Kidney (tissue), 14 donors: ENCODE results near the gene CCDC85A. TPM values are rescaled to one million over a fixed set of nuclear protein-coding genes. Genes with fewer than 3 reads are reported as not detected.

ENCODE experiments used
- DNase-seq, 5 donors: peaks; one replicate each; pipeline ENCODE4 v3.0.0-alpha.2; 2013 to 2020
- FAIRE-seq: peaks from 2 replicates; lab custom pipeline; 2012; peaks lifted over from hg19 to GRCh38; lab: Jason Lieb, UNC
- H3K27ac ChIP-seq, 2 donors: one replicate each; pipeline ENCODE4 v1.7.0; 2013; ENCODE audit warnings: low read depth in 2 of 2, low read length in 2 of 2, inconsistent platforms in 1 of 2
- H3K27me3 ChIP-seq: one replicate; pipeline ENCODE4 v1.7.1; 2013; ENCODE audit warnings: low read length, inconsistent platforms; ENCODE audit not compliant: control insufficient read depth, insufficient read depth
- H3K36me3 ChIP-seq, 3 donors: one replicate each; pipeline versions ENCODE4 v1.7.0 to v1.7.1; 2013; ENCODE audit warnings: low read length in 3 of 3, control low read depth in 1 of 3, inconsistent platforms in 1 of 3; ENCODE audit not compliant: insufficient read depth in 3 of 3, control insufficient read depth in 2 of 3
- H3K4me1 ChIP-seq, 3 donors: one replicate each; pipeline versions ENCODE4 v1.7.0 to v1.7.1; 2013; ENCODE audit warnings: low read length in 3 of 3, inconsistent platforms in 1 of 3, low read depth in 1 of 3; ENCODE audit not compliant: control insufficient read depth in 2 of 3, insufficient read depth in 2 of 3
- H3K4me3 ChIP-seq, 3 donors: one replicate each; pipeline versions ENCODE4 v1.7.0 to v1.8.1; 2013; ENCODE audit warnings: low read length in 3 of 3, control low read depth in 1 of 3, inconsistent platforms in 1 of 3
- H3K9ac ChIP-seq, 3 donors: one replicate each; pipeline versions ENCODE4 v1.7.0 to v1.7.1; 2013; ENCODE audit warnings: low read length in 3 of 3, control low read depth in 1 of 3, inconsistent platforms in 1 of 3
- H3K9me3 ChIP-seq, 3 donors: one replicate each; pipeline versions ENCODE4 v1.7.0 to v1.7.1; 2013; ENCODE audit warnings: low read length in 3 of 3, control low read depth in 1 of 3, inconsistent platforms in 1 of 3; ENCODE audit not compliant: control insufficient read depth in 2 of 3, insufficient read depth in 1 of 3
- intact Hi-C: fragments of 100-400 bp; cut with DNase I; formaldehyde crosslinking; loops from one replicate; pipeline ENCODE4 v1.11.1; 2022
- polyA plus RNA-seq: library from polyadenylated mRNA; stranded (reverse); fragments of 350-450 nt; fragmentation: Illumina TruSeq; extraction: RNeasy Lipid Tissue Mini Kit (QIAGEN cat#74804); gene quantifications from one replicate; pipeline ENCODE4 v1.2.3, GENCODE V29; 2014; ENCODE audit warnings: low read depth, low replicate concordance; ENCODE audit not compliant: insufficient read depth
- total RNA-seq: library from RNA; stranded (reverse); fragmentation: NEBNext Ultra II Directional; extraction: Animal tissue kit (Norgen Biotek cat#: 25700); gene quantifications from one replicate; pipeline ENCODE4 v1.2.1, GENCODE V29; 2021
- TF ChIP-seq, protein P1 (sequence below): IDR thresholded peaks from 3 replicates; pipeline ENCODE4 v1.5.1; 2012; ENCODE audit warnings: mild to moderate bottlenecking, moderate library complexity, borderline replicate concordance; ENCODE audit not compliant: insufficient read depth; ENCODE audit errors: extremely low read depth
- donor health status: control.
- donor health status: control.
- donor health status: control.
- donor health status: control.
- donor health status: control.
- donor health status: DM: yes; HTN: yes; CAD: no.
- donor health status: Normal renal cell carcinoma (clear cell type).

CCDC85A gene
- total and polyA plus RNA-seq, 2 donors from 2014 or later = 0.65 to 2.1 TPM

DNA sequence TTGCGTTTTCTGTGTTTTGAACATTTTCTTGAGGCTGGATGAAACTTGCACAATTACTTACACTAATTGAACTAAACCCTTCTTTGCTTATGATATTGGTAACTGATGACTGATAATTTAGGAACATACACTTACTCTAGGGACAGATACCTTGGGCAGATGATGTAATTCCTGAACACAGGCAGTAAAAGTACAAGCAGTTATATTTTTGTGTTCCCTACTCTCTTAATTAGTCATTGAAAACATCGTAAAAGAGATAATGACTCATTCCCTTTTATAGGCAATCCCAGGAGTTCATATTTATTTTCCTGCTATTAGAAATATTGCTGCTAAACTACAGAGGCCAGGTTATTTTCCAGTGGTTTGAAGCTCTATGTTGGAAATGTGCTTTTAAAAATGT lies 46.4 kb downstream of the CCDC85A start:
- Histone ChIP-seq H3K9ac (no peak overlapping the region), H3K4me1 (no peaks in the 10 kb centered on the region), H3K36me3 (no peaks in the 10 kb centered on the region), H3K9me3 (no peaks in the 10 kb centered on the region), H3K27ac (no peak overlapping the region), H3K4me3 (no peak overlapping the region), H3K27me3 (no peaks in the 10 kb centered on the region)
- TF ChIP-seq, protein P1, sequence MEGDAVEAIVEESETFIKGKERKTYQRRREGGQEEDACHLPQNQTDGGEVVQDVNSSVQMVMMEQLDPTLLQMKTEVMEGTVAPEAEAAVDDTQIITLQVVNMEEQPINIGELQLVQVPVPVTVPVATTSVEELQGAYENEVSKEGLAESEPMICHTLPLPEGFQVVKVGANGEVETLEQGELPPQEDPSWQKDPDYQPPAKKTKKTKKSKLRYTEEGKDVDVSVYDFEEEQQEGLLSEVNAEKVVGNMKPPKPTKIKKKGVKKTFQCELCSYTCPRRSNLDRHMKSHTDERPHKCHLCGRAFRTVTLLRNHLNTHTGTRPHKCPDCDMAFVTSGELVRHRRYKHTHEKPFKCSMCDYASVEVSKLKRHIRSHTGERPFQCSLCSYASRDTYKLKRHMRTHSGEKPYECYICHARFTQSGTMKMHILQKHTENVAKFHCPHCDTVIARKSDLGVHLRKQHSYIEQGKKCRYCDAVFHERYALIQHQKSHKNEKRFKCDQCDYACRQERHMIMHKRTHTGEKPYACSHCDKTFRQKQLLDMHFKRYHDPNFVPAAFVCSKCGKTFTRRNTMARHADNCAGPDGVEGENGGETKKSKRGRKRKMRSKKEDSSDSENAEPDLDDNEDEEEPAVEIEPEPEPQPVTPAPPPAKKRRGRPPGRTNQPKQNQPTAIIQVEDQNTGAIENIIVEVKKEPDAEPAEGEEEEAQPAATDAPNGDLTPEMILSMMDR = no peak
- FAIRE-seq (no peak), DNase-seq (no peak)
- intact Hi-C loops = no loop called here

DNA sequence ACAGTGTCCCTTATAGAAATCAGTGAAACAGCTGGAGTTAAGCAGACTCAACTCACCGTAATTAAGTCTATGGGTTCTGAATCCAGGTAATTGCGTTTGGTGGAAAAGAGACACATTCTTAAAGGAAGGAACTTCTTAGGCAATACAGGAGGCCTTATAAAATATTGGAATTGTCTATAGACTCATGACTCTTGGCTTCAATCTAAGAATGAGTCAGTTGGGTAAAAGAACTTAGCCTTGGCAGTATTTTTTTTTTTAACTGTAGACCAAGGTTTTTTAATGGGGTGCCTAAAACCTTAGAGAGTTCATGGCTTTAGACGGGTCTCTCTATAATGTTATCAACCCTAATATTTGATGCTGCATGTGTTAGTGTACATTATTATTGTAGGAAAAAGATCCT lies 47.6 kb downstream of the CCDC85A start:
- no peaks in the 10 kb centered on the region for H3K4me1 ChIP-seq
- intact Hi-C loops = no loop called here
- TF ChIP-seq, protein P1 = no peak

DNA sequence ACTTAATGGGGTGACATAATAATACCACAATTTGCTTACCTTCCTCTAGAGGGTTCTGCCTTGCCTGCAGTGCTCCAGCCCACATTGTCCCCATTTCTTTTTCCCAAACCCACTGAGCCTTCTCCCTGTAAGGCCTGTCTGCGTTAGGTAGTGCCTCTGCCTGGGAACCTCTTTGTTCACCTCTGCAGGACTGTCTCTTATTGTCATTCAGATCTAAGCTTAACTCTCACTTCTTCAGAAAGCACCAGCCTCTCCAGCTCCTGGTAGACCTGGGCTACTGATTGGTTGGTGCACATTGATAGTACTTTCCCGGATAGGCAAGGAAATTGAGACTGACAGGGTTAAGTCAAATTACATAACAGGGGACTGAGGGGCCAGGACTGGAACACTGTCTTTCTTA lies 49.1 kb downstream of the CCDC85A start:
- Histone ChIP-seq H3K4me1 (no peaks in the 10 kb centered on the region), H3K9me3 (no peaks in the 10 kb centered on the region), H3K27me3 (no peaks in the 10 kb centered on the region), H3K27ac (no peak overlapping the region), H3K9ac (no peak overlapping the region), H3K36me3 (no peaks in the 10 kb centered on the region), H3K4me3 (no peak overlapping the region)
- TF ChIP-seq, protein P1 = no peak
- DNase-seq = no peak
- FAIRE-seq = no peak
- intact Hi-C loops = no loop called here

More for the DNA sequence above, 47.6 kb downstream of the CCDC85A start:
- Histone ChIP-seq H3K9ac (no peak overlapping the region), H3K9me3 (no peaks in the 10 kb centered on the region), H3K27me3 (no peaks in the 10 kb centered on the region), H3K36me3 (no peaks in the 10 kb centered on the region), H3K27ac (no peak overlapping the region), H3K4me3 (no peak overlapping the region)
- FAIRE-seq (no peak), DNase-seq (no peak)

DNA sequence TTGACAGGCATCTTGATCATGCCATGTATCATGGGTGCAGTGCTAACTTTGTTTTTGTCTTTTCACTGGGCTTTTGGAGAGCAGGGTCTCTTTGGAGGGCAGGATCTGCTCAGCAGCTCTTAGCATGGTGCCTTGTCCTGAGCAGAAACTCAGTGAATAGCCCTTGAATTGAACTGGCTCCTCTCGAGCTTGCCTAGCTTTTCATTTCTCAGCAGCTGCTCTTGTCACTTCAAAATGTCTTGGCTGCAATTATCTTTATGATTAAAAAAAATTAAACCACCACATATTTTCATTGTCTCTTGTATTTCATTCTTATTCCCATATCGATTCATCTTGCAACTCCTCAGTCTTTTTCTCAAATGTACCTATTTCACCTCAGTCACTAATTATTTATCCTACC lies 50.5 kb downstream of the CCDC85A start:
- H3K4me1 ChIP-seq = no peaks in the 10 kb centered on the region
- FAIRE-seq = no peak
- no peaks in the 10 kb centered on the region for H3K36me3 ChIP-seq
- intact Hi-C loops = no loop called here
- H3K9ac ChIP-seq = no peak overlapping the region
- H3K9me3 ChIP-seq = no peaks in the 10 kb centered on the region
- no peak overlapping the region for H3K4me3 ChIP-seq
- TF ChIP-seq, protein P1 = no peak
- DNase-seq = no peak
- no peaks in the 10 kb centered on the region for H3K27me3 ChIP-seq
- H3K27ac ChIP-seq = no peak overlapping the region
